HUES6 (cell line): ENCODE data around the gene UBE3A.

Experiments used
- H3K27ac ChIP-seq: 2 replicates; pipeline ENCODE4 v1.7.0; 2013; ENCODE audit warnings: low read depth, mild to moderate bottlenecking, low read length, inconsistent platforms
- H3K27me3 ChIP-seq: 2 replicates; pipeline ENCODE4 v1.6.1; 2013; ENCODE audit warnings: low read length; ENCODE audit not compliant: control insufficient read depth, insufficient read depth
- H3K36me3 ChIP-seq: 2 replicates; pipeline ENCODE4 v1.6.1; 2013; ENCODE audit warnings: low read length; ENCODE audit not compliant: control insufficient read depth, insufficient read depth
- H3K4me1 ChIP-seq: 2 replicates; pipeline ENCODE4 v1.6.1; 2013; ENCODE audit warnings: low read length; ENCODE audit not compliant: control insufficient read depth, insufficient read depth
- H3K4me3 ChIP-seq: 2 replicates; pipeline ENCODE4 v1.5.1; 2013; ENCODE audit warnings: low read depth, low read length
- H3K9ac ChIP-seq: one replicate; pipeline ENCODE4 v1.6.1; 2013; ENCODE audit warnings: mild to moderate bottlenecking, low read length
- H3K9me3 ChIP-seq: 2 replicates; pipeline ENCODE4 v1.6.1; 2013; ENCODE audit warnings: low read depth, low read length; ENCODE audit not compliant: control insufficient read depth, insufficient read depth

Gene UBE3A

GRCh38 chr15:25438601-25439368 is at the start of gene UBE3A:
Gene UBE3A, minus strand, starts transcription at chr15:25439024. Its CDS starts 29,917 bp downstream, at chr15:25409107.
- Histone ChIP-seq H3K4me1 (peaks cover 12% of the 10 kb centered on the region; the same call in 1 of the 2 replicates), H3K9ac (peak within 1 kb of the TSS; percentile 99), H3K27ac (peak within 1 kb of the TSS; percentile 96), H3K4me3 (peak within 1 kb of the TSS; percentile 87), H3K36me3 (no peaks in the 10 kb centered on the region), H3K27me3 (no peaks in the 10 kb centered on the region), H3K9me3 (no peaks in the 10 kb centered on the region)

DNA sequence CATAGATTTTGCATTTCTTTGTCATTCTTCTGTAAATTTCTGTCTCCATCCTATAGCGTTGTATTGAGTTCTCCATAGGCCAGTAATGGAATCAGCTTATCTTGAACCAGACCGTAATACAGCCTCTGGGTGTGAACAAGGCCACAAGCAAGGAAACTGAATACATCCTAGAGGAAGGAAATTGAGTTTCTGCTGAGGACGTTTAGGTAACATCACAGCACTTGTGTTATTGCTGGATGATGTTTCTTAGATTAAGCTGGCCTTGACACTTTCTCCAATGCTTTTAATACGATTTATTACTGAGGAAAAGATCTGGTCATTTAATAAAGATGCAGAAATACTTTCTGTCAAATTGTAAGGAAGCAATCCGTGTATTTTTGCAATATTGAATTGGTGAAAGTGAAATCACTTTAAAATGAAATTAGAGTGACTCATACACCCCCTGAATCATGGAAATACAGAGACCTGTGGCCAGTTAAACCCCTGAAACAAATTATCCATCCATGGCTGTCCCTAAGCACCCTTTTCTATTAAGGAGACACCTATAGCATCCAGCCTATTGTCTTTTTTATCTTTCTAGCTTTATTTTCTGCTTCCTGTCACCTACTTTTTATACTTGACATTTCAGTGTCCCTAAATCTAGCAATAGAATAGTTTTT is 48.5 kb upstream of the UBE3A start:
- Histone ChIP-seq H3K36me3 (no peaks in the 10 kb centered on the region), H3K9me3 (no peaks in the 10 kb centered on the region), H3K27ac (no peak overlapping the region), H3K4me3 (no peak overlapping the region), H3K9ac (no peak overlapping the region), H3K27me3 (no peaks in the 10 kb centered on the region), H3K4me1 (no peaks in the 10 kb centered on the region)

DNA sequence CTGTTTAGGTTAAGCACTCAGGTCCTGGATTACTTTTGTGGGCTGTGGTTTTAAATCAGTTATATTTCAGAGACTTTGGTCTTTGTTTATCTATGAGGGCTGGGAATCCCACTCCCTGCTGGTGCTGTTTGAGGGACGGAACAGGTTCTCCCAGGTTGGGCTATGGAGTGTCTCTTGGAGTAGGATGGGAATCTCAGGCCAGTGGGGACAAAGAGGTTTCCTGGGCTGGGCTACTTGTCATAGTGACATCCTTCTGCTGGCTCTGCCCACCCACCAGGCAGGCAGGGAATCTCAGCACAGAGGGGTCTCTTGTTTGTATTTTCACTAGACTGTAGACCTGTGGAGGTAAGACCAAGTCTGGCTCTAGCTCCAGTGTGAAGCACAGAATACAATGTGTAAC is 47.2 kb upstream of the UBE3A start:
- peaks cover 7% of the 10 kb centered on the region for H3K4me1 ChIP-seq
- no peak overlapping the region for H3K27ac ChIP-seq

GRCh38 chr15:25481208-25481859 is 42.5 kb upstream of the UBE3A start:
- Histone ChIP-seq H3K9ac (peak overlapping the region; percentile 68), H3K9me3 (no peaks in the 10 kb centered on the region), H3K36me3 (no peaks in the 10 kb centered on the region), H3K27me3 (no peaks in the 10 kb centered on the region), H3K4me1 (peaks cover 12% of the 10 kb centered on the region), H3K4me3 (peak overlapping the region; percentile 31), H3K27ac (peak overlapping the region; percentile 27; the same call in 1 of the 2 replicates)

More for the DNA sequence above, 47.2 kb upstream of the UBE3A start:
- Histone ChIP-seq H3K9ac (no peak overlapping the region), H3K4me3 (no peak overlapping the region), H3K36me3 (no peaks in the 10 kb centered on the region), H3K27me3 (no peaks in the 10 kb centered on the region), H3K9me3 (no peaks in the 10 kb centered on the region)

DNA sequence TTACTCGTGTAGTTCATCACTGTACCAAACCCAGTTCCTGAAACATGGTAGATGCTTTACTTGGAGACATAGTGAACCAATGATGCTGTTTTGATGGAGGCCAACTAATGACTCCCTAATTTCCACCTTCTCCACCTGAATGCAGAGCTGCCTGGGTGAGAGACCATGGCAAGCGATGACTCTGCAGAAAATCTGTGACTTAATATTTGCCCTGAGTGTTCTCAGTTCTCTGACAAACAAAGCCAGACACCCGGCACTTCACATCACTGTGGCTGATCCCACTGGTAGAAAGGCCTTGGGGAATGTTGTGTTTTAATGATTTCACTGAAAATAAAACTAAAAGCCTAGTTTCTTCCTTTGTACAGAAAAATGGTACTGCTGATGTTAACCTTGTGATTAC is 39.5 kb upstream of the UBE3A start:
- Histone ChIP-seq H3K27ac (no peak overlapping the region), H3K4me1 (peaks cover 12% of the 10 kb centered on the region), H3K36me3 (no peaks in the 10 kb centered on the region), H3K27me3 (no peaks in the 10 kb centered on the region), H3K9ac (no peak overlapping the region), H3K4me3 (no peak overlapping the region), H3K9me3 (no peaks in the 10 kb centered on the region)

DNA sequence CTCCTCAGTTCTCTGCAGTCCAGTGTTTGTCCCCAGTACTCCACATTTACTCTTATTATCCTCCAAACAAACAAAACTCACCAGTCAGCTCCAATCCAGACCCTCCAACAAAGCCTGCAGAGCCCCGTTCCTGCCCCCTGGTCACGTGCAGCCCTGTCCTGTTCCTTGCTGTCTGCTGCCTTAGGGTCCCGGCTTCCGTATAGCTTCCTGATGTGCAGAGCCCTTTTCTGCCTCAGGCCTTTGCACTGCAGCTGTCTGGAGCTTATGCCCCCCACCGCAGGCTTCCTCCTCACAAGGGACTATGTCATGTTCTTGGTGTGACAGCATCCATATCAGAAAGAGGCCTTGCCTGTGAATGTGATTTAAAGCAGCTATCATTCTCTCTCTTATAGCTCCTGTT is 39.0 kb upstream of the UBE3A start:
- H3K9ac ChIP-seq, result no peak overlapping the region
- H3K4me3 ChIP-seq, result no peak overlapping the region
- H3K27me3 ChIP-seq, result no peaks in the 10 kb centered on the region
- no peaks in the 10 kb centered on the region for H3K36me3 ChIP-seq
- peaks cover 12% of the 10 kb centered on the region for H3K4me1 ChIP-seq
- H3K27ac ChIP-seq, result no peak overlapping the region
- H3K9me3 ChIP-seq, result no peaks in the 10 kb centered on the region

DNA sequence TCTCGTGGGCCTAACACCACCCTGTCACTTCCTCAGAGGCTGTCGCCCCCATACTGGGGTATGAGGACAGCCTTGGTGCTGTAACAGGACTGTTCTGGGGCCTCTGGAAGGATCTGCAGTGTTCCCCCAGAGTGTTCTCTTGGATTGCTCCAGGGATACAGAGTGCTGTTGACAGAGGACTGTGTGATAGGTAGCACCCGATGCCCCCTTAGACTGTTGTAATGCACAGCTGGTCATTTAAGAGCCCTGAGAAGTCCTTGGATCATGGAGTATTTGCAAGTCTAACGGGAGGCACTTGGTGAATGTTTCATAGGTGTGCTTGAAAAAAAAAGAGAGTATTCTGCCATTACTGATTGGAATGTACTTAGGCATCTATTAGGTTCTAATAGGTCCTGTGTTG is 35.4 kb upstream of the UBE3A start:
- Histone ChIP-seq H3K27me3 (no peaks in the 10 kb centered on the region), H3K27ac (no peak overlapping the region), H3K4me3 (no peak overlapping the region), H3K36me3 (no peaks in the 10 kb centered on the region), H3K9ac (no peak overlapping the region), H3K9me3 (no peaks in the 10 kb centered on the region), H3K4me1 (no peaks in the 10 kb centered on the region)

- H3K4me3 ChIP-seq, result no peak overlapping the region
Observed at GRCh38 chr15:25470230-25470629, 31.4 kb upstream of the UBE3A start.

GRCh38 chr15:25469377-25469776 is 30.6 kb upstream of the UBE3A start:
- Histone ChIP-seq H3K4me3 (no peak overlapping the region), H3K9ac (no peak overlapping the region), H3K36me3 (no peaks in the 10 kb centered on the region), H3K4me1 (no peaks in the 10 kb centered on the region), H3K9me3 (no peaks in the 10 kb centered on the region), H3K27ac (no peak overlapping the region), H3K27me3 (no peaks in the 10 kb centered on the region)

More at GRCh38 chr15:25470230-25470629, 31.4 kb upstream of the UBE3A start:
- no peak overlapping the region for H3K27ac ChIP-seq
- H3K9me3 ChIP-seq, result no peaks in the 10 kb centered on the region
- H3K9ac ChIP-seq, result no peak overlapping the region
- no peaks in the 10 kb centered on the region for H3K36me3 ChIP-seq
- H3K27me3 ChIP-seq, result no peaks in the 10 kb centered on the region
- no peaks in the 10 kb centered on the region for H3K4me1 ChIP-seq

- no peak overlapping the region for H3K4me3 ChIP-seq
- no peaks in the 10 kb centered on the region for H3K36me3 ChIP-seq
- H3K27me3 ChIP-seq, result no peaks in the 10 kb centered on the region
- H3K9ac ChIP-seq, result no peak overlapping the region
- H3K27ac ChIP-seq, result no peak overlapping the region
- no peaks in the 10 kb centered on the region for H3K9me3 ChIP-seq
- no peaks in the 10 kb centered on the region for H3K4me1 ChIP-seq
Observed at GRCh38 chr15:25468611-25469010, 29.8 kb upstream of the UBE3A start.

GRCh38 chr15:25465835-25466234 is 27.0 kb upstream of the UBE3A start:
- Histone ChIP-seq H3K4me3 (no peak overlapping the region), H3K9ac (no peak overlapping the region), H3K27ac (no peak overlapping the region), H3K27me3 (no peaks in the 10 kb centered on the region), H3K36me3 (no peaks in the 10 kb centered on the region), H3K4me1 (no peaks in the 10 kb centered on the region), H3K9me3 (no peaks in the 10 kb centered on the region)
